IPS-18a (cell line): Measurements from ENCODE around the gene RNF32.

Experiments used
- H3K27ac ChIP-seq: one replicate; pipeline ENCODE4 v1.5.1; 2013; ENCODE audit warnings: low read length
- H3K27me3 ChIP-seq: one replicate; pipeline ENCODE4 v1.6.1; 2013; ENCODE audit warnings: mild to moderate bottlenecking, low read length; ENCODE audit not compliant: control insufficient read depth, insufficient read depth
- H3K36me3 ChIP-seq: one replicate; pipeline ENCODE4 v1.6.1; 2013; ENCODE audit warnings: low read depth, low read length; ENCODE audit not compliant: control insufficient read depth
- H3K4me1 ChIP-seq: one replicate; pipeline ENCODE4 v1.6.1; 2013; ENCODE audit warnings: low read depth, low read length; ENCODE audit not compliant: control insufficient read depth
- H3K4me3 ChIP-seq: one replicate; pipeline ENCODE4 v1.5.1; 2013; ENCODE audit warnings: low read length
- H3K9ac ChIP-seq: one replicate; pipeline ENCODE4 v1.6.1; 2013; ENCODE audit warnings: mild to moderate bottlenecking, low read length, moderate library complexity
- H3K9me3 ChIP-seq: one replicate; pipeline ENCODE4 v1.6.1; 2013; ENCODE audit warnings: low read depth, low read length; ENCODE audit not compliant: control insufficient read depth

Gene RNF32

GRCh38 chr7:156606691-156607331 is 33.8 kb upstream of the RNF32 start:
- no peaks in the 10 kb centered on the region for H3K4me1 ChIP-seq
- no peaks in the 10 kb centered on the region for H3K9me3 ChIP-seq
- no peak overlapping the region for H3K9ac ChIP-seq
- H3K36me3 ChIP-seq = no peaks in the 10 kb centered on the region
- H3K27me3 ChIP-seq = no peaks in the 10 kb centered on the region
- no peak overlapping the region for H3K4me3 ChIP-seq
- H3K27ac ChIP-seq = no peak overlapping the region

GRCh38 chr7:156607332-156608172 is 33.0 kb upstream of the RNF32 start:
- Histone ChIP-seq H3K27me3 (no peaks in the 10 kb centered on the region), H3K4me3 (no peak overlapping the region), H3K4me1 (no peaks in the 10 kb centered on the region), H3K9me3 (no peaks in the 10 kb centered on the region), H3K36me3 (no peaks in the 10 kb centered on the region), H3K9ac (no peak overlapping the region), H3K27ac (no peak overlapping the region)

GRCh38 chr7:156608173-156608478 is 32.4 kb upstream of the RNF32 start:
- H3K9me3 ChIP-seq = no peaks in the 10 kb centered on the region
- H3K27ac ChIP-seq = no peak overlapping the region
- no peak overlapping the region for H3K9ac ChIP-seq
- H3K27me3 ChIP-seq = no peaks in the 10 kb centered on the region
- no peak overlapping the region for H3K4me3 ChIP-seq
- no peaks in the 10 kb centered on the region for H3K36me3 ChIP-seq
- no peaks in the 10 kb centered on the region for H3K4me1 ChIP-seq

- Histone ChIP-seq H3K4me3 (no peak overlapping the region), H3K9ac (no peak overlapping the region), H3K36me3 (no peaks in the 10 kb centered on the region), H3K27ac (no peak overlapping the region), H3K4me1 (no peaks in the 10 kb centered on the region), H3K27me3 (no peaks in the 10 kb centered on the region), H3K9me3 (no peaks in the 10 kb centered on the region)
Measured at GRCh38 chr7:156609010-156609877, 31.3 kb upstream of the RNF32 start.

GRCh38 chr7:156610130-156610529 is 30.4 kb upstream of the RNF32 start:
- no peak overlapping the region for H3K4me3 ChIP-seq
- H3K27ac ChIP-seq = no peak overlapping the region
- H3K27me3 ChIP-seq = peaks cover 5% of the 10 kb centered on the region
- no peaks in the 10 kb centered on the region for H3K9me3 ChIP-seq
- no peak overlapping the region for H3K9ac ChIP-seq
- no peaks in the 10 kb centered on the region for H3K36me3 ChIP-seq
- H3K4me1 ChIP-seq = no peaks in the 10 kb centered on the region

- no peaks in the 10 kb centered on the region for H3K36me3 ChIP-seq
- no peaks in the 10 kb centered on the region for H3K9me3 ChIP-seq
- H3K4me3 ChIP-seq = no peak overlapping the region
- H3K27ac ChIP-seq = no peak overlapping the region
- H3K9ac ChIP-seq = no peak overlapping the region
- peaks cover 10% of the 10 kb centered on the region for H3K27me3 ChIP-seq
- no peaks in the 10 kb centered on the region for H3K4me1 ChIP-seq
Measured at GRCh38 chr7:156610601-156611000, 30.0 kb upstream of the RNF32 start.

- Histone ChIP-seq H3K9me3 (no peaks in the 10 kb centered on the region), H3K4me3 (no peak overlapping the region), H3K27me3 (peaks cover 17% of the 10 kb centered on the region), H3K27ac (no peak overlapping the region), H3K9ac (no peak overlapping the region), H3K36me3 (no peaks in the 10 kb centered on the region), H3K4me1 (no peaks in the 10 kb centered on the region)
Measured at GRCh38 chr7:156611014-156612010, 29.3 kb upstream of the RNF32 start.

GRCh38 chr7:156612930-156613329 is 27.6 kb upstream of the RNF32 start:
- no peaks in the 10 kb centered on the region for H3K4me1 ChIP-seq
- H3K9ac ChIP-seq = no peak overlapping the region
- H3K36me3 ChIP-seq = no peaks in the 10 kb centered on the region
- no peak overlapping the region for H3K27ac ChIP-seq
- H3K27me3 ChIP-seq = peaks cover 29% of the 10 kb centered on the region
- H3K9me3 ChIP-seq = no peaks in the 10 kb centered on the region
- H3K4me3 ChIP-seq = no peak overlapping the region

GRCh38 chr7:156614434-156615264 is 25.9 kb upstream of the RNF32 start:
- Histone ChIP-seq H3K27ac (no peak overlapping the region), H3K4me1 (peaks cover 10% of the 10 kb centered on the region), H3K9ac (no peak overlapping the region)

More at GRCh38 chr7:156614434-156615264, 25.9 kb upstream of the RNF32 start:
- Histone ChIP-seq H3K4me3 (no peak overlapping the region), H3K36me3 (no peaks in the 10 kb centered on the region), H3K9me3 (no peaks in the 10 kb centered on the region), H3K27me3 (peaks cover 29% of the 10 kb centered on the region)
